ENCODE data around the gene NACC2. TPM values are rescaled to one million over a fixed set of nuclear protein-coding genes. Genes with fewer than 3 reads are reported as not detected.

Gene NACC2
- total and polyA plus RNA-seq, 9 of the 15 experiments (the other 6 are each of a cell fraction or from before 2014, with no cell fraction given) = 0.70 to 25.1 (median 5.6) TPM

- Histone ChIP-seq H4K20me1 (replicated peaks; ENCODE audit: control insufficient read depth, insufficient read depth, low read length) (peaks cover 54% of the 10 kb centered on the region), H2AFZ (ENCODE audit: low read depth, low read length) (no peak overlapping the region), H3K36me3 (ENCODE audit: control insufficient read depth, insufficient read depth, low read length) (peaks cover 54% of the 10 kb centered on the region; the same call in 2 of the 3 replicates), H3K27me3 (ENCODE audit: control insufficient read depth in 2 of 2, insufficient read depth in 2 of 2, low read length in 2 of 2) (no peaks in the 10 kb centered on the region), H3K4me1 (replicated peaks in 1 of 2; ENCODE audit: control insufficient read depth in 2 of 2, insufficient read depth in 2 of 2, low read length in 2 of 2) (peaks cover 0 to 85% of the 10 kb centered on the region in 2 experiments; a peak in 2 of 5 replicates), H3K9ac (ENCODE audit: insufficient read depth in 1 of 2, low read depth in 2 of 2, low read length in 2 of 2) (peak overlapping the region in 1 of 2 experiments; percentile 69; a peak in 2 of 4 replicates), H3K9me3 (replicated peaks; ENCODE audit: control insufficient read depth, insufficient read depth, low read depth, low read length) (no peaks in the 10 kb centered on the region), H3K4me2 (ENCODE audit: insufficient read depth, low read length) (no peak overlapping the region), H3K9me1 (ENCODE audit: control insufficient read depth, insufficient read depth, low read length) (peaks cover 5% of the 10 kb centered on the region), H3K27ac (ENCODE audit: extremely low read depth, low read depth, low read length) (no peak overlapping the region), H3K4me3 (no peak overlapping the region), H3K79me2 (ENCODE audit: control insufficient read depth, insufficient read depth, low read length) (peaks cover 97% of the 10 kb centered on the region)
- in situ Hi-C loops (cut with MboI) = no loop called here
- no TSS peak for BruUV-seq (replicated peaks)
- ATAC-seq = no peak
- FAIRE-seq = no peak
- intact Hi-C loops (cut with micrococcal nuclease) = no loop called here
- TF ChIP-seq BCOR (IDR thresholded peaks at IDR 0.05) = no peak
- no peak for TF ChIP-seq RB1 (IDR thresholded peaks at IDR 0.05; ENCODE audit: low read depth)
- no peak for TF ChIP-seq UBTF (IDR thresholded peaks at IDR 0.05; ENCODE audit: borderline replicate concordance in 1 of 2, low read depth in 2 of 2, low read length in 2 of 2)
- 0 out of 2 replicates have a peak, but pooled peaks have one; percentile 22 for TF ChIP-seq HNRNPL (IDR thresholded peaks at IDR 0.05; ENCODE audit: low read depth, low read length)
- TF ChIP-seq ZFP36 (IDR thresholded peaks at IDR 0.05; ENCODE audit: low read depth, low read length, partially characterized antibody) = no peak
- no peak for TF ChIP-seq TRIM28 (IDR thresholded peaks at IDR 0.05)
- TF ChIP-seq DACH1 (IDR thresholded peaks at IDR 0.05; ENCODE audit: partially characterized antibody) = no peak
- TF ChIP-seq ZNF507 (tag; conservative IDR thresholded peaks at IDR 0.05) = no peak
- ChIA-PET POLR2A (interaction anchor here (0.6 kb wide), 1 partner anchor 13 kb away, joined by 3 read pairs; no protein-coding TSS in a partner anchor), CTCF (ENCODE audit: low intra/inter-chr PET ratio) (no interaction called here)
- 93% methylated on average over 21 of the region's 24 CpGs for WGBS (ENCODE audit: insufficient coverage, low coverage, missing lambda C conversion rate)
- no peak for DNase-seq (ENCODE audit: extremely low read depth in 1 of 4, low spot score in 3 of 4)
Observed at GRCh38 chr9:136083558-136084062, 11.5 kb downstream of the NACC2 start.

All from K562 (cell line).